ENCODE data around the gene CACNA2D3.

GRCh38 chr3:54426381-54426780 lies 304.0 kb downstream of the CACNA2D3 start:
- TF ChIP-seq POLR2AphosphoS5 (IDR thresholded peaks at IDR 0.05; ENCODE audit: borderline replicate concordance, low read depth, low read length) (no peak), EZH2 (IDR thresholded peaks at IDR 0.05) (no peak)
